HepG2 (cell line): Measurements from ENCODE around the gene SF1. TPM values are rescaled to one million over a fixed set of nuclear protein-coding genes. Genes with fewer than 3 reads are reported as not detected.

Experiments used
- ARID4A ChIP-seq: sonication (generic); formaldehyde crosslinking; IDR thresholded peaks from 2 replicates; pipeline ENCODE4 v1.5.0; 2020; ENCODE audit warnings: mild to moderate bottlenecking, missing genetic modification reagents, borderline replicate concordance
- BCL6 ChIP-seq: IDR thresholded peaks from 2 replicates; pipeline ENCODE4 v1.6.1; 2016; ENCODE audit warnings: missing genetic modification reagents, missing compliant biosample characterization
- CTCF ChIP-seq: sonication (generic); formaldehyde crosslinking; IDR thresholded peaks from 2 replicates; pipeline ENCODE4 v1.5.0; 2020; ENCODE audit warnings: mild to moderate bottlenecking, missing genetic modification reagents, moderate library complexity
- HMGXB4 ChIP-seq, 2 experiments: sonication (generic) in 1 of 2; formaldehyde crosslinking in 1 of 2; IDR thresholded peaks; 2 replicates each; pipeline versions ENCODE4 v1.4.0 to v1.6.1; 2018 to 2020; ENCODE audit warnings: missing genetic modification reagents in 2 of 2, borderline replicate concordance in 1 of 2, low read depth in 1 of 2, mild to moderate bottlenecking in 1 of 2, missing biosample characterization in 1 of 2
- MLX ChIP-seq: IDR thresholded peaks from 2 replicates; pipeline ENCODE4 v1.6.1; 2016
- PRDM15 ChIP-seq: sonication (generic); formaldehyde crosslinking; IDR thresholded peaks from 2 replicates; pipeline ENCODE4 v1.4.0; 2020; ENCODE audit warnings: missing genetic modification reagents
- SP1 ChIP-seq, 2 experiments: fragments of 450-650 bp in 1 of 2; sonication (generic) in 1 of 2; formaldehyde crosslinking in 1 of 2; IDR thresholded peaks; 2 replicates each; pipeline versions ENCODE4 v1.4.0 to v1.6.1; 2016 to 2020; ENCODE audit warnings: missing genetic modification reagents in 1 of 2
- ZNF574 ChIP-seq: sonication (generic); formaldehyde crosslinking; IDR thresholded peaks from 2 replicates; pipeline ENCODE4 v1.4.0; 2020; ENCODE audit warnings: missing genetic modification reagents
- ZNF614 ChIP-seq: IDR thresholded peaks from 2 replicates; pipeline ENCODE4 v1.6.1; 2018; ENCODE audit warnings: missing biosample characterization, missing genetic modification reagents, inconsistent platforms, borderline replicate concordance
- polyA plus RNA-seq, 8 experiments: library from polyadenylated mRNA; depleted of rRNA in 3 of 8; stranded (reverse) in 7 of 8; unstranded in 1 of 8; fragments of >200 nt; fragmentation: Illumina TruSeq in 4 of 8; extraction: Trizol in 4 of 8; gene quantifications; 2 replicates each; pipeline versions ENCODE4 v1.2.1 to v1.2.3, GENCODE V29; 2011 to 2016; ENCODE audit warnings: low read depth in 4 of 8, missing spikeins in 1 of 8, mixed read lengths in 1 of 8; ENCODE audit not compliant: insufficient read depth in 1 of 8
- total RNA-seq, 5 experiments: library from RNA; depleted of rRNA; stranded (reverse); fragments of >200 nt; fragmentation: Illumina TruSeq; extraction: Trizol; gene quantifications; 2 replicates each; pipeline ENCODE4 v1.2.3, GENCODE V29; 2016; ENCODE audit warnings: low read depth in 1 of 5

Gene SF1
- total and polyA plus RNA-seq, 2 of the 13 experiments (the other 11 are each of a cell fraction or from before 2014, with no cell fraction given) = 55.5 to 70.4 TPM

- no peak for TF ChIP-seq MLX (CRISPR knock-in tag)
- peak; percentile 22; the same call in 1 of the 2 replicates for TF ChIP-seq ARID4A (CRISPR knock-in tag)
- TF ChIP-seq CTCF (CRISPR knock-in tag) = peak; percentile 84
- 0 out of 2 replicates have a peak, but pooled peaks have one; percentile 43 for TF ChIP-seq ZNF614 (CRISPR knock-in tag)
- no peak for TF ChIP-seq SP1 (IDR thresholded peaks at IDR 0.05)
- TF ChIP-seq SP1 (CRISPR knock-in tag; IDR thresholded peaks at IDR 0.05) = peak; percentile 34; the same call in 1 of the 2 replicates
- TF ChIP-seq BCL6 (CRISPR knock-in tag) = 0 out of 2 replicates have a peak, but pooled peaks have one; percentile 21
- TF ChIP-seq ZNF574 (CRISPR knock-in tag) = 0 out of 2 replicates have a peak, but pooled peaks have one; percentile 14
- TF ChIP-seq HMGXB4 (CRISPR knock-in tag; IDR thresholded peaks at IDR 0.05; ENCODE audit: borderline replicate concordance in 1 of 2, low read depth in 1 of 2) = peak in 1 of 2 experiments; percentile 72; a peak in 2 of 4 replicates
- no peak for TF ChIP-seq PRDM15 (CRISPR knock-in tag)
Observed at GRCh38 chr11:64742889-64743590, 35.3 kb downstream of the SF1 start (continued).
